ENCODE measurements around the gene ZNF318.

DNA sequence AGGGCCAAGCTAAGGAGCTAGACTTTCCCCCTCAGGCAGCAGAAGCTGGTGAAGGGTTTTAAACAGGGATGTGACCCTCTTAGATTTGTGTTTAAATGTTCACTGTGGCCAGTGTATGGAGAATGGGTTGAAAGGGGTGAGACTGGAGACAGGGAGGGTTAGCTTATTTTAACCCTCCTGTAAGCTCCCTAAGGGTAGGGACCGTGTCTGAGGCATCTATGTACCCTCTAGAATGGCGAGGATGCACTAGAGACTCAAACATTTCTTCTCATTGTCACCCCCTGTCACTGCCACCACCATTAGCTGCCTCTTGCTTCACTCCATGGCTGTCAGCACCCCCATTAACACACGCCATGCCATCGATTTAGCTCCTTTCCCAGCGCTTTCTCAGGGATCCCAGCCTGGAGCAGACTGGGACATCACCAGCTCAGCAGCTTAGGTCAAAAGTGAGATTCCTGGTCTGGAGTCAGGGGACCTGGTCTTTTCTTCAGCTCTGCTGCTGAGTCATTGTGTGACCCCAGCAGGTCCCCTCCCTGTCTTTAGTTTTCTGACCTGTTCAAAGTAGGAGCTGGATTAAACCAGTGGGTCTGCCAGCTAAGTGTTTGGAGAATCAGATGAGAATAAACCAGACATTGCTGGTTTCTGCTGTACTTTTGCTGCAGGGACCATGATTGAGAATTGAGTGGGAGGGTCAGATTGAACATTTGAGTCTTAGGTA is 72.5 kb downstream of the ZNF318 start:
- TF ChIP-seq EP300 (conservative IDR thresholded peaks at IDR 0.05; ENCODE audit: poor library complexity, severe bottlenecking) = no peak
- no peak for TF ChIP-seq CTCF (IDR thresholded peaks at IDR 0.05; ENCODE audit: poor library complexity, severe bottlenecking)
- TF ChIP-seq, protein P1, sequence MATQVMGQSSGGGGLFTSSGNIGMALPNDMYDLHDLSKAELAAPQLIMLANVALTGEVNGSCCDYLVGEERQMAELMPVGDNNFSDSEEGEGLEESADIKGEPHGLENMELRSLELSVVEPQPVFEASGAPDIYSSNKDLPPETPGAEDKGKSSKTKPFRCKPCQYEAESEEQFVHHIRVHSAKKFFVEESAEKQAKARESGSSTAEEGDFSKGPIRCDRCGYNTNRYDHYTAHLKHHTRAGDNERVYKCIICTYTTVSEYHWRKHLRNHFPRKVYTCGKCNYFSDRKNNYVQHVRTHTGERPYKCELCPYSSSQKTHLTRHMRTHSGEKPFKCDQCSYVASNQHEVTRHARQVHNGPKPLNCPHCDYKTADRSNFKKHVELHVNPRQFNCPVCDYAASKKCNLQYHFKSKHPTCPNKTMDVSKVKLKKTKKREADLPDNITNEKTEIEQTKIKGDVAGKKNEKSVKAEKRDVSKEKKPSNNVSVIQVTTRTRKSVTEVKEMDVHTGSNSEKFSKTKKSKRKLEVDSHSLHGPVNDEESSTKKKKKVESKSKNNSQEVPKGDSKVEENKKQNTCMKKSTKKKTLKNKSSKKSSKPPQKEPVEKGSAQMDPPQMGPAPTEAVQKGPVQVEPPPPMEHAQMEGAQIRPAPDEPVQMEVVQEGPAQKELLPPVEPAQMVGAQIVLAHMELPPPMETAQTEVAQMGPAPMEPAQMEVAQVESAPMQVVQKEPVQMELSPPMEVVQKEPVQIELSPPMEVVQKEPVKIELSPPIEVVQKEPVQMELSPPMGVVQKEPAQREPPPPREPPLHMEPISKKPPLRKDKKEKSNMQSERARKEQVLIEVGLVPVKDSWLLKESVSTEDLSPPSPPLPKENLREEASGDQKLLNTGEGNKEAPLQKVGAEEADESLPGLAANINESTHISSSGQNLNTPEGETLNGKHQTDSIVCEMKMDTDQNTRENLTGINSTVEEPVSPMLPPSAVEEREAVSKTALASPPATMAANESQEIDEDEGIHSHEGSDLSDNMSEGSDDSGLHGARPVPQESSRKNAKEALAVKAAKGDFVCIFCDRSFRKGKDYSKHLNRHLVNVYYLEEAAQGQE (IDR thresholded peaks at IDR 0.05; ENCODE audit: borderline replicate concordance) = no peak
- TF ChIP-seq RAD21 (conservative IDR thresholded peaks at IDR 0.05) = no peak
- TF ChIP-seq EZH2 (IDR thresholded peaks at IDR 0.05; ENCODE audit: borderline replicate concordance, insufficient read depth, low read length, poor library complexity, severe bottlenecking) = no peak
- no peak for TF ChIP-seq TAF1 (IDR thresholded peaks at IDR 0.05; ENCODE audit: low read depth)

All from neural cell (in vitro differentiated cells).